Measurements from ENCODE around the gene PARD3.

- no peak for TF ChIP-seq CTCF (IDR thresholded peaks at IDR 0.05)
- no peak for TF ChIP-seq EP300 (IDR thresholded peaks at IDR 0.05)
- TF ChIP-seq POLR2A (IDR thresholded peaks at IDR 0.05): no peak
- no peak for TF ChIP-seq POLR2AphosphoS5 (IDR thresholded peaks at IDR 0.05)
Measured at GRCh38 chr10:34423673-34424625, 391.1 kb downstream of the PARD3 start.
